GM23338 (cell line): Measurements from ENCODE around the gene PHF5A. TPM values are rescaled to one million over a fixed set of nuclear protein-coding genes. Genes with fewer than 3 reads are reported as not detected.

Experiments
- ATAC-seq: fragments of 200-7000 bp; cut with Tn5 transposase; 3 replicates; pipeline ENCODE4 v1.9.1; 2020
- DNase-seq: peaks from one replicate; pipeline ENCODE4 v3.0.0-alpha.2; 2015; ENCODE audit warnings: low spot score
- H2AFZ ChIP-seq: fragments of 200-600 bp; sonication (generic); 2 replicates; pipeline ENCODE4 v1.8.0; 2016; ENCODE audit warnings: antibody characterized with exemption, mild to moderate bottlenecking, moderate library complexity
- H3F3A ChIP-seq: fragments of 200-600 bp; sonication (generic); replicated peaks from 2 replicates; pipeline ENCODE4 v1.8.0; 2017; ENCODE audit warnings: antibody characterized with exemption, mixed run types, low read depth
- H3K27ac ChIP-seq: fragments of 200-600 bp; sonication (generic); 2 replicates; pipeline ENCODE4 v1.6.1; 2016; ENCODE audit warnings: low read depth
- H3K27me3 ChIP-seq: fragments of 200-600 bp; sonication (generic); 2 replicates; pipeline ENCODE4 v1.8.0; 2016; ENCODE audit warnings: mild to moderate bottlenecking, mixed run types, moderate library complexity; ENCODE audit not compliant: insufficient read depth
- H3K36me3 ChIP-seq: fragments of 200-600 bp; sonication (generic); 2 replicates; pipeline ENCODE4 v1.8.0; 2016; ENCODE audit warnings: mild to moderate bottlenecking; ENCODE audit not compliant: insufficient read depth
- H3K4me1 ChIP-seq: fragments of 200-600 bp; sonication (generic); 2 replicates; pipeline ENCODE4 v1.8.0; 2016; ENCODE audit warnings: mild to moderate bottlenecking, moderate library complexity; ENCODE audit not compliant: insufficient read depth
- H3K4me2 ChIP-seq: fragments of 200-600 bp; sonication (generic); 2 replicates; pipeline ENCODE4 v1.7.1; 2017; ENCODE audit warnings: mixed run types
- H3K4me3 ChIP-seq: fragments of 200-600 bp; sonication (generic); 2 replicates; pipeline ENCODE4 v1.6.1; 2016; ENCODE audit warnings: mixed run types
- H3K79me2 ChIP-seq: fragments of 200-600 bp; sonication (generic); replicated peaks from 2 replicates; pipeline ENCODE4 v1.8.0; 2017; ENCODE audit warnings: mild to moderate bottlenecking; ENCODE audit not compliant: insufficient read depth
- H3K9me2 ChIP-seq: fragments of 200-600 bp; sonication (generic); 2 replicates; pipeline ENCODE4 v1.8.0; 2017; ENCODE audit not compliant: insufficient read depth
- H4K20me1 ChIP-seq: fragments of 200-600 bp; sonication (generic); replicated peaks from 2 replicates; pipeline ENCODE4 v1.8.0; 2017; ENCODE audit warnings: mild to moderate bottlenecking; ENCODE audit not compliant: insufficient read depth
- H3K27ac Mint-ChIP-seq: 2 replicates; pipeline ENCODE4 v1.8.0; 2020; ENCODE audit warnings: inconsistent platforms, mild to moderate bottlenecking, moderate library complexity, mixed read lengths
- H3K27me3 Mint-ChIP-seq: 3 replicates; pipeline ENCODE4 v1.8.0; 2022; ENCODE audit warnings: low read depth, mild to moderate bottlenecking, moderate library complexity, mixed read lengths, inconsistent platforms; ENCODE audit not compliant: insufficient read depth, poor library complexity
- H3K36me3 Mint-ChIP-seq: 3 replicates; pipeline ENCODE4 v1.8.0; 2021; ENCODE audit warnings: low read depth, mild to moderate bottlenecking, inconsistent platforms, moderate library complexity, mixed read lengths
- H3K4me1 Mint-ChIP-seq: 3 replicates; pipeline ENCODE4 v1.8.0; 2020; ENCODE audit warnings: mild to moderate bottlenecking, inconsistent platforms, mixed read lengths
- H3K4me3 Mint-ChIP-seq: 3 replicates; pipeline ENCODE4 v1.8.0; 2021; ENCODE audit warnings: moderate library complexity, mild to moderate bottlenecking, inconsistent platforms, mixed read lengths
- H3K9me3 Mint-ChIP-seq: 3 replicates; pipeline ENCODE4 v1.8.0; 2020; ENCODE audit warnings: moderate library complexity, mild to moderate bottlenecking, inconsistent platforms, mixed read lengths
- CREB1 ChIP-seq: fragments of 250-450 bp; sonication (Bioruptor Pico); IDR thresholded peaks from 2 replicates; pipeline ENCODE4 v1.5.0; 2020; ENCODE audit warnings: low read depth, mild to moderate bottlenecking, moderate library complexity
- CTCF ChIP-seq, 2 experiments: fragments of 200-600 bp in 1 of 2; sonication (generic) in 1 of 2; conservative IDR thresholded peaks; 2 replicates each; pipeline versions ENCODE4 v1.5.1 to v1.6.1; 2016 to 2017; ENCODE audit warnings: antibody characterized with exemption in 2 of 2, low read depth in 2 of 2, mild to moderate bottlenecking in 2 of 2, moderate library complexity in 1 of 2
- ETS1 ChIP-seq: IDR thresholded peaks from 2 replicates; pipeline ENCODE4 v1.6.1; 2016; ENCODE audit warnings: antibody characterized with exemption
- EZH2 ChIP-seq: fragments of 200-600 bp; sonication (generic); IDR thresholded peaks from one replicate; pipeline ENCODE4 v1.8.0; 2017; ENCODE audit warnings: antibody characterized with exemption, mild to moderate bottlenecking, low read depth; ENCODE audit not compliant: unreplicated experiment
- EZH2phosphoT487 ChIP-seq: fragments of 200-600 bp; sonication (generic); IDR thresholded peaks from one replicate; pipeline ENCODE4 v1.8.1; 2018; ENCODE audit warnings: antibody characterized with exemption; ENCODE audit not compliant: unreplicated experiment
- JUNB ChIP-seq: IDR thresholded peaks from one replicate; pipeline ENCODE4 v1.6.1; 2016; ENCODE audit warnings: antibody characterized with exemption; ENCODE audit not compliant: unreplicated experiment
- NANOG ChIP-seq: IDR thresholded peaks from 2 replicates; pipeline ENCODE4 v1.6.1; 2016; ENCODE audit warnings: antibody characterized with exemption, borderline replicate concordance
- POLR2AphosphoS5 ChIP-seq: IDR thresholded peaks from 2 replicates; pipeline ENCODE4 v1.6.1; 2016; ENCODE audit warnings: antibody characterized with exemption, low read depth
- REST ChIP-seq: IDR thresholded peaks from one replicate; pipeline ENCODE4 v1.6.1; 2018; ENCODE audit warnings: antibody characterized with exemption; ENCODE audit not compliant: unreplicated experiment
- STAT1 ChIP-seq: IDR thresholded peaks from one replicate; pipeline ENCODE4 v1.6.1; 2016; ENCODE audit warnings: antibody characterized with exemption; ENCODE audit not compliant: unreplicated experiment
- ZNF114 ChIP-seq: fragments of 250-450 bp; sonication (Bioruptor Pico); IDR thresholded peaks from 2 replicates; pipeline ENCODE4 v1.5.0; 2020; ENCODE audit warnings: mild to moderate bottlenecking, moderate library complexity
- ZNF331 ChIP-seq: fragments of 250-450 bp; sonication (Bioruptor Pico); IDR thresholded peaks from 2 replicates; pipeline ENCODE4 v1.5.0; 2020; ENCODE audit warnings: low read depth, mild to moderate bottlenecking, moderate library complexity
- ZNF462 ChIP-seq: fragments of 250-450 bp; sonication (Bioruptor Pico); IDR thresholded peaks from 2 replicates; pipeline ENCODE4 v1.5.0; 2020; ENCODE audit warnings: mild to moderate bottlenecking, moderate library complexity
- polyA plus RNA-seq: library from polyadenylated mRNA; unstranded; fragments of >200 nt; fragmentation: Nextera tagmentation; extraction: Ambion mirVana; gene quantifications from 2 replicates; pipeline ENCODE4 v1.2.1, GENCODE V29; 2016
- total RNA-seq: library from RNA; depleted of rRNA; stranded (reverse); fragments of >200 nt; shearing (Covaris generic); gene quantifications from 2 replicates; pipeline ENCODE4 v1.2.3, GENCODE V29; 2014

The PHF5A gene
- total and polyA plus RNA-seq, 2 experiments from 2014 or later = 49.4 to 115 TPM

- peak overlapping the region; percentile 88 for H3K27ac ChIP-seq
- Mint-ChIP-seq H3K36me3 (no peaks in the 10 kb centered on the region; the same call in 2 of the 3 replicates), H3K27me3 (peaks cover 11% of the 10 kb centered on the region), H3K4me1 (peaks cover 53% of the 10 kb centered on the region), H3K4me3 (peak overlapping the region; percentile 34), H3K27ac (peak overlapping the region; percentile 61), H3K9me3 (no peaks in the 10 kb centered on the region)
- no peaks in the 10 kb centered on the region for H3K36me3 ChIP-seq
- H3K4me2 ChIP-seq = peak overlapping the region; percentile 67
- H3K9me2 ChIP-seq = no peaks in the 10 kb centered on the region
- peak; percentile 84 for ATAC-seq
- H3K27me3 ChIP-seq = no peaks in the 10 kb centered on the region
- peaks cover 25% of the 10 kb centered on the region for H3F3A ChIP-seq
- H3K4me1 ChIP-seq = peaks cover 45% of the 10 kb centered on the region
- H3K79me2 ChIP-seq = peaks cover 97% of the 10 kb centered on the region
- TF ChIP-seq EZH2 (no peak), ETS1 (no peak), ZNF462 (CRISPR knock-in tag) (no peak), STAT1 (no peak), NANOG (no peak), POLR2AphosphoS5 (no peak), JUNB (no peak), REST (no peak), EZH2phosphoT487 (no peak), ZNF114 (CRISPR knock-in tag) (no peak), ZNF331 (no peak), CTCF (conservative IDR thresholded peaks at IDR 0.05; ENCODE audit: low read depth in 2 of 2) (no peak), CREB1 (CRISPR knock-in tag) (no peak)
- H4K20me1 ChIP-seq = peaks cover 38% of the 10 kb centered on the region
- peak overlapping the region; percentile 39 for H3K4me3 ChIP-seq
- DNase-seq = peak; percentile 63
- H2AFZ ChIP-seq = no peak overlapping the region
These were observed 13.4 kb upstream of the PHF5A start for GRCh38 chr22:41481925-41482318.
